HCT116 (cell line): ENCODE results near the gene ZNF416. TPM values are rescaled to one million over a fixed set of nuclear protein-coding genes. Genes with fewer than 3 reads are reported as not detected.

Experiments
- ATAC-seq: fragments of 200-7000 bp; cut with Tn5 transposase; 2 replicates; pipeline ENCODE4 v1.9.1; 2020; ENCODE audit warnings: mild to moderate bottlenecking, moderate library complexity
- BruUV-seq: library from RNA; stranded (reverse); fragments of 400-500 nt; replicated peaks from 2 replicates; lab custom pipeline; 2021; lab: Mats Ljungman, UMichigan
- CTCF ChIA-PET: fragments of 300-600 bp; sonication (Branson Sonifier 250); formaldehyde crosslinking; loops from one replicate; lab custom pipeline; 2021; ENCODE audit warnings: antibody characterized with exemption; lab: Charles Lee
- POLR2A ChIA-PET: fragments of 300-600, 350-600 bp; sonication (Branson Sonifier 250); formaldehyde crosslinking; loops from one replicate; lab custom pipeline; 2021; ENCODE audit warnings: antibody characterized with exemption; lab: Charles Lee
- RAD21 ChIA-PET, 2 experiments: fragments of 300-600 bp; sonication (Branson Sonifier 250); formaldehyde crosslinking; loops; one replicate each; lab custom pipeline; 2023; ENCODE audit warnings: low total read pairs in 2 of 2; ENCODE audit not compliant: uncharacterized antibody in 2 of 2, unreplicated experiment in 2 of 2, low non-redundant PET in 1 of 2; lab: Charles Lee
- DNase-seq: peaks from one replicate; pipeline ENCODE4 v3.0.0-alpha.2; 2010; ENCODE audit warnings: low read depth, low spot score
- H2AFZ ChIP-seq: fragments of 200-600 bp; shearing (Covaris generic), sonication (generic); 2 replicates; pipeline ENCODE4 v1.6.1; 2017; ENCODE audit warnings: low read depth, mixed run types, mixed read lengths, antibody characterized with exemption, low read length; ENCODE audit not compliant: poor library complexity, severe bottlenecking
- H3K27ac ChIP-seq: 2 replicates; pipeline ENCODE4 v1.5.1; 2012; ENCODE audit warnings: low read depth, low read length
- H3K27me3 ChIP-seq: fragments of 200-600 bp; sonication (generic); 2 replicates; pipeline ENCODE4 v1.6.1; 2016; ENCODE audit warnings: mixed run types, low read length, mixed read lengths; ENCODE audit not compliant: insufficient read depth
- H3K36me3 ChIP-seq, 2 experiments: fragments of 200-500 bp in 1 of 2; fragments of 200-600 bp in 1 of 2; sonication (Bioruptor generic) in 1 of 2; sonication (generic) in 1 of 2; 2 replicates each; pipeline versions ENCODE4 v1.5.1 to v1.6.1; 2014 to 2016; ENCODE audit warnings: low read length in 2 of 2, inconsistent platforms in 1 of 2, mixed read lengths in 1 of 2, mixed run types in 1 of 2; ENCODE audit not compliant: insufficient read depth in 2 of 2, control insufficient read depth in 1 of 2
- H3K4me1 ChIP-seq, 2 experiments: fragments of 200-600 bp in 1 of 2; sonication (generic) in 1 of 2; 2 replicates each; pipeline versions ENCODE4 v1.5.1 to v1.6.1; 2012 to 2017; ENCODE audit warnings: low read length in 2 of 2, inconsistent platforms in 1 of 2, mild to moderate bottlenecking in 1 of 2, mixed read lengths in 1 of 2, mixed run types in 1 of 2, moderate library complexity in 1 of 2; ENCODE audit not compliant: insufficient read depth in 2 of 2, control insufficient read depth in 1 of 2
- H3K4me2 ChIP-seq: fragments of 200-600 bp; sonication (generic); 2 replicates; pipeline ENCODE4 v1.6.1; 2017; ENCODE audit warnings: mixed run types, low read length, mixed read lengths
- H3K4me3 ChIP-seq, 2 experiments: fragments of 200-600 bp in 1 of 2; sonication (generic) in 1 of 2; replicated peaks in 1 of 2; 2 replicates each; pipeline ENCODE4 v1.5.1; 2011 to 2016; ENCODE audit warnings: low read length in 2 of 2, control low read depth in 1 of 2, low read depth in 1 of 2, mild to moderate bottlenecking in 1 of 2, mixed read lengths in 1 of 2, mixed run types in 1 of 2
- H3K79me2 ChIP-seq: fragments of 200-600 bp; sonication (generic); 2 replicates; pipeline ENCODE4 v1.6.1; 2017; ENCODE audit warnings: mild to moderate bottlenecking, mixed run types, low read length, moderate library complexity, mixed read lengths; ENCODE audit not compliant: insufficient read depth
- H3K9ac ChIP-seq: fragments of 200-600 bp; sonication (generic); 2 replicates; pipeline ENCODE4 v1.6.1; 2016; ENCODE audit warnings: low read length, mixed read lengths
- H3K9me2 ChIP-seq: fragments of 200-600 bp; sonication (generic), shearing (Covaris generic); 2 replicates; pipeline ENCODE4 v1.6.1; 2017; ENCODE audit warnings: mixed run types, mild to moderate bottlenecking, moderate library complexity; ENCODE audit not compliant: insufficient read depth
- H3K9me3 ChIP-seq, 2 experiments: fragments of 200-500 bp in 1 of 2; fragments of 200-600 bp in 1 of 2; sonication (Bioruptor generic) in 1 of 2; sonication (generic) in 1 of 2; 2 replicates each; pipeline ENCODE4 v1.6.1; 2014 to 2017; ENCODE audit warnings: low read length in 2 of 2, mixed read lengths in 2 of 2, inconsistent platforms in 1 of 2, low read depth in 1 of 2, mild to moderate bottlenecking in 1 of 2, mixed run types in 1 of 2, moderate library complexity in 1 of 2; ENCODE audit not compliant: control insufficient read depth in 1 of 2, insufficient read depth in 1 of 2
- H4K20me1 ChIP-seq: fragments of 200-600 bp; sonication (generic), shearing (Covaris generic); 2 replicates; pipeline ENCODE4 v1.6.1; 2017; ENCODE audit warnings: mixed run types, mild to moderate bottlenecking, moderate library complexity; ENCODE audit not compliant: insufficient read depth
- CBX3 ChIP-seq: IDR thresholded peaks from 2 replicates; pipeline ENCODE4 v1.6.1; 2012; ENCODE audit warnings: low read depth
- ZNF274 ChIP-seq: fragments of 200-500 bp; sonication (Bioruptor generic); IDR thresholded peaks from 2 replicates; pipeline ENCODE4 v1.6.1; 2014; ENCODE audit warnings: mild to moderate bottlenecking, low read depth, low read length, inconsistent platforms
- intact Hi-C: fragments of 100-400 bp; cut with micrococcal nuclease; formaldehyde crosslinking; loops from 2 replicates; pipeline ENCODE4 v1.10.0; 2022
- total RNA-seq: library from RNA; stranded (reverse); gene quantifications from one replicate; pipeline ENCODE4 v1.2.1, GENCODE V29; 2021; ENCODE audit not compliant: unreplicated experiment

Gene ZNF416
- total RNA-seq, 1 experiment from 2014 or later: 4.0 TPM

GRCh38 chr19:57620673-57621348 is 42.1 kb upstream of the ZNF416 start:
- DNase-seq (no peak), ATAC-seq (no peak)
- RAD21 ChIA-PET: no interaction called here
- no peak overlapping the region for H3K9ac ChIP-seq
- peaks cover 14 to 41% of the 10 kb centered on the region in 2 experiments for H3K36me3 ChIP-seq
- H3K4me1 ChIP-seq: no peaks in the 10 kb centered on the region
- no peaks in the 10 kb centered on the region for H3K9me2 ChIP-seq
- H3K4me3 ChIP-seq: no peak overlapping the region
- CTCF ChIA-PET: no interaction called here
- TF ChIP-seq ZNF274: peak; percentile 29; the same call in 1 of the 2 replicates
- no peak for TF ChIP-seq CBX3
- TF ChIP-seq, all 23 proteins: peak for 1
- intact Hi-C loops: no loop called here
- POLR2A ChIA-PET: no interaction called here
- no peak overlapping the region for H2AFZ ChIP-seq
- peaks cover 15% of the 10 kb centered on the region; the same call in 1 of the 2 replicates for H3K79me2 ChIP-seq
- no peaks in the 10 kb centered on the region for H4K20me1 ChIP-seq
- no peaks in the 10 kb centered on the region for H3K27me3 ChIP-seq
- no TSS peak for BruUV-seq
- H3K27ac ChIP-seq: no peak overlapping the region
- peaks cover 57 to 67% of the 10 kb centered on the region in 2 experiments; a peak in 3 of 4 replicates for H3K9me3 ChIP-seq
- H3K4me2 ChIP-seq: no peak overlapping the region

DNA sequence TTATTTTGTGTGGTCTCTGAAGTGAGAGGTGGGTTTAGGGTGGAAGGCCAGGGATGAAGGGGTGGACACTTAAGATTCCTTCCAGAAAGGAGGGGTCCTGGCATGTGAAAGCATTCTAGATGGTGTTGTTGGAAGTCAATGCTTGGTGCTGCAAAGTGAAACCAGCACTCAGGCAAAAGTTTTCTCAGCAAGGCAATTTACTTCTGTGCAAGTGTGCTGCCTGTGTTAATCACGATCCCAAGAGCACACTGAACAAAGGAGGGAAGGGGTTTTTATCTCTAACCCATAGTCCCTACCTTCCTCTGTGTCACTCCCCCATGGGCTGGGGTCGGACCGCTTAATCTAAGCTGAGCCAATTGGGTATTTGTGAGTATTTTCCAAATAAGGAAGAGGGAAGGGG is 36.6 kb upstream of the ZNF416 start:
- intact Hi-C loops: no loop called here
- Histone ChIP-seq H3K9me2 (no peaks in the 10 kb centered on the region), H4K20me1 (no peaks in the 10 kb centered on the region), H3K9ac (no peak overlapping the region), H3K79me2 (peaks cover 20% of the 10 kb centered on the region; the same call in 1 of the 2 replicates), H3K9me3 (peaks cover 41 to 61% of the 10 kb centered on the region in 2 experiments; a peak in 3 of 4 replicates), H3K4me1 (peaks cover 3 to 12% of the 10 kb centered on the region in 2 experiments; a peak in 3 of 4 replicates), H3K27me3 (no peaks in the 10 kb centered on the region), H3K27ac (no peak overlapping the region), H3K4me3 (peak overlapping the region in 1 of 2 experiments; percentile 80; a peak in 2 of 4 replicates), H3K36me3 (peaks cover 12 to 21% of the 10 kb centered on the region in 2 experiments), H3K4me2 (peak overlapping the region; percentile 83), H2AFZ (no peak overlapping the region)
- TF ChIP-seq ZNF274 (no peak), CBX3 (peak; percentile 56; the same call in 1 of the 2 replicates)
- ChIA-PET RAD21 (no interaction called here), POLR2A (no interaction called here), CTCF (no interaction called here)
- ATAC-seq (no peak), DNase-seq (no peak)
- no TSS peak for BruUV-seq
